ENCODE results near the gene CRAMP1. TPM values are rescaled to one million over a fixed set of nuclear protein-coding genes. Genes with fewer than 3 reads are reported as not detected.
"Not testable (repeated sequence)": the region's sequence is repeated elsewhere in the genome, so short reads cannot be mapped to it uniquely, and the experiment has no call there.

The CRAMP1 gene
- total RNA-seq, 2 experiments from 2014 or later = 23.9 to 25.2 TPM

DNA sequence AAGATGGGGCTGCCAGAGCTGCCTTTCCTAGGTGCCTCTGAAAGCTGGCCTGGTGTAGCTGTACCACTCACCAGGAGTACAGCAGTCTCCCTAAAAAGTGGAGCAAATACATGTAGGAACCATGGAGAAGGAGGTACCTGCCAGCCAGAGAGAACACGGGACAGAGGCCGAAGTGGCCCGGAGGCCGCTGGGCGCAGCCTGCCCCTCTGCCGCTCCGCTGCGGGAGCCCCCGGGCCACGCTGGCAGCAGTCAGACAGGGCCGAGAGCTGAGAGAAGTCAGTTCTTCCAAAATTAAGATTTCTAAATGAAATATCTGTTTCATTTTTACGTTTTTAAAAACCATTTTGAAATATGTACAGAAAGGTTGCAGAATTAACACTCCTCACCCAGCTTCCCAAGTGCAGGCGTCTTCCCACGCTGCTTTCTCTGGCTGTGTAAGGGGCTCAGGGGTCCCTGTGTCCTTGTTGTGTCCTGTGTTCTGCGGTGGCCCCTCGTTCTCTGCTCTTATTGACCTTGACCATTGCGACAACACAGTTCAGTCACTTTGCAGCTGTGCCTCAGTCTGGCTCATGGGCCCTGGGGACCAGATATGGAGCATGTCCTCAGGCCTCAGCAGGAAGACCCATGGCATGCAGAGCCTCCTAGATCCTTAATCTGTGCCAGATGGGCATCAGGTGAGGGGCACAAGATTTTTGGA lies 98.8 kb downstream of the CRAMP1 start:
- DNase-seq (no peak), ATAC-seq (no peak)
- CTCF ChIA-PET = interaction anchor here (2.5 kb wide), 1 partner anchor 13 kb away, joined by 13 read pairs; no protein-coding TSS in a partner anchor
- Mint-ChIP-seq H3K27me3 (ENCODE audit: low read depth) (no peaks in the 10 kb centered on the region), H3K9me3 (ENCODE audit: insufficient read depth) (no peaks in the 10 kb centered on the region), H3K36me3 (ENCODE audit: low read depth) (peaks cover 2% of the 10 kb centered on the region), H3K4me1 (ENCODE audit: low read depth) (peaks cover 29% of the 10 kb centered on the region), H3K4me3 (no peak overlapping the region), H3K27ac (no peak overlapping the region)
- POLR2A ChIA-PET = no interaction called here

DNA sequence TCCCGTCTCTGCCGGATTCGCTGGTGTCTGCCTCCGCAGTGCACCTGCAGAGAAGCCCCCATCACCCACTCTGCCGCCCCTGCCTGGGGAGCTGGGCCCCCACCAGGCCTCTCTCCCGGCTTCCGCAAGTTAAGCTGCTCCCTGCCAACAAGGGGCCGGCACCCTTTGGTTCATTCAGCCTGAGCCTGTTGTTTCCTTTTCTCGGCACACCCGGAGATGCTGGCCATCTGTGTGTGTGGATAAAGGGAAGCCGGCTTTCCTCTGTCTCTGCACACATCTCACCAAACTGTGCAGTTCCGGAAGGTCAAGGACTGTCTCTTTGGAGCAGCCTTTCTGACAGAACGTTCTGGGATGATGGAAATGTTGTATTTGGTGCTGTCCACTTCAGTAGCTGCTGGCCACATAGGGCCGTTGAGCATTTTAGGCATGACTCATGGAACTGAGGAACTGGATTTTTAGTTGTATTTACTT lies 100.7 kb downstream of the CRAMP1 start:
- peaks cover 2% of the 10 kb centered on the region for H3K36me3 Mint-ChIP-seq (ENCODE audit: low read depth)
- H3K27ac Mint-ChIP-seq = no peak overlapping the region
- POLR2A ChIA-PET = interaction anchor here (1.0 kb wide), 1 partner anchor 11 kb away, joined by 3 read pairs; no protein-coding TSS in a partner anchor
- no peak for ATAC-seq
- no peak overlapping the region for H3K4me3 Mint-ChIP-seq
- CTCF ChIA-PET = interaction anchor here (1.4 kb wide), 1 partner anchor 11 kb away, joined by 5 read pairs; no protein-coding TSS in a partner anchor
- peaks cover 22% of the 10 kb centered on the region for H3K4me1 Mint-ChIP-seq (ENCODE audit: low read depth)
- no peak for DNase-seq
- no peaks in the 10 kb centered on the region for H3K27me3 Mint-ChIP-seq (ENCODE audit: low read depth)
- no peaks in the 10 kb centered on the region for H3K9me3 Mint-ChIP-seq (ENCODE audit: insufficient read depth)

DNA sequence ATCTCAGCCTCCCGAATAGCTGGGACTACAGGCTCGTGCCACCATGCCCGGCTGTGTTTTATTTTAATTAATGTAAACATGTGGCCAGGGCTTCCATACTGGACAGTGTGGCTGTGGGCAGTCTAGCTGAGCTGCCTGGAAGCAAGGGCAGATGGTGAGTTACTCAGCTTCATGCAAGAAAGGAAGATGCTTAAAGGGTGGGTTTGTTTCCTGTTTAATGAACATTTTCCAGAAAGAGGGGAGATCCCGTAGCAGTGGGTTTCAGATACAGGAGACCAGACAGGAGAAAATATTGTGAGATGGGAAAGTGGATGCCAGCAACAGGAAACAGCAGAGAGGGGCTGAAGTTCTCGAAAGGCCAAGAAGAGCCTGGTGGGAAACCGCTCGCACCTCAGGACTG lies 101.2 kb downstream of the CRAMP1 start:
- Mint-ChIP-seq H3K4me3 (no peak overlapping the region), H3K9me3 (ENCODE audit: insufficient read depth) (no peaks in the 10 kb centered on the region), H3K4me1 (ENCODE audit: low read depth) (peaks cover 17% of the 10 kb centered on the region), H3K27ac (no peak overlapping the region), H3K27me3 (ENCODE audit: low read depth) (no peaks in the 10 kb centered on the region), H3K36me3 (ENCODE audit: low read depth) (peaks cover 2% of the 10 kb centered on the region)
- ChIA-PET CTCF (interaction anchor here (1.4 kb wide), 1 partner anchor 10 kb away, joined by 5 read pairs; no protein-coding TSS in a partner anchor), POLR2A (interaction anchor here (1.0 kb wide), 1 partner anchor 11 kb away, joined by 3 read pairs; no protein-coding TSS in a partner anchor)
- ATAC-seq (no peak), DNase-seq (no peak)

DNA sequence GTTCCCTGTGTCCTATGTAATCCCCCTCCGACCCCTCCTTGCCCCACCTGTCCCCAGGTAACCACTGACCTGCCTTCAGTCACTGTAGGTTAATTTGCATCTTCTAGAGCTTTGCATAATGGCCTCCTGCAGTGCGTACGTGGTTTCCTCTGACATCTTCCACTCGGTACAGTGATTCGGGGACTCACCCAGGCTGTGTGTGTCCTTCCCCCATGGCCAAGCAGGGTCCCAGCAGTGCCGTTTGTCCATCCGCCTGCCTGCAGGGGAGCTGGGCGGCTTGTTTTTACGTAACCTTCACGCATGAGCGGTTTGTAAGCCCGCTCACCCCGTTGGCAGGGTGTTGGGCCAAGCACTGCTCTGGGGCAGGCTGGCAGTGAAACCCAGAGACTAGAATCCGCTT lies 101.8 kb downstream of the CRAMP1 start:
- Mint-ChIP-seq H3K9me3 (ENCODE audit: insufficient read depth) (no peaks in the 10 kb centered on the region), H3K27ac (no peak overlapping the region), H3K4me3 (no peak overlapping the region), H3K36me3 (ENCODE audit: low read depth) (no peaks in the 10 kb centered on the region), H3K4me1 (ENCODE audit: low read depth) (peaks cover 14% of the 10 kb centered on the region), H3K27me3 (ENCODE audit: low read depth) (no peaks in the 10 kb centered on the region)
- DNase-seq (no peak), ATAC-seq (no peak)
- POLR2A ChIA-PET = interaction anchor here (1.0 kb wide), 1 partner anchor 10 kb away, joined by 3 read pairs; no protein-coding TSS in a partner anchor
- CTCF ChIA-PET = interaction anchor here (0.8 kb wide), 1 partner anchor 10 kb away, joined by 4 read pairs; no protein-coding TSS in a partner anchor

DNA sequence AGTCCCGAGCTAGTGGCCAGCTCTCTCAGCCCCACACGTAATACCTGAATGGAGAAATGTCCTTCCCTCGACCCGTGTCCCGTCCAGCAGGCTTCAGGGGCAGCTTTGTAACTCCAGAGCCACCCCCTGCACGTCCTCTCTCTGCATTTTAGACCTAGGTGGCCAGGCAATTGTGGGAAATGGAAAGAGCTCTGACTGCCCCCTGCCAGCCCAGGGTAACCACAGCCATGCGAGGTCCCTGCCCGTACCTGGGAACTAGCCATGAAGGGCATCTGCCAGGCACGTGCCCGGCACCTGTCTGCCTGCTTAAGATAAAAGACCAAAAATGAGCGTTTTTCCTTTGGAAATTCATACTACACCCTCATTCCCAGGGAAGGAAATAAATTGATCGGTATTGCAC lies 103.1 kb downstream of the CRAMP1 start:
- ATAC-seq (no peak), DNase-seq (no peak)
- no peaks in the 10 kb centered on the region for H3K27me3 Mint-ChIP-seq (ENCODE audit: low read depth)
- H3K4me3 Mint-ChIP-seq = no peak overlapping the region
- peaks cover 19% of the 10 kb centered on the region for H3K4me1 Mint-ChIP-seq (ENCODE audit: low read depth)
- H3K27ac Mint-ChIP-seq = no peak overlapping the region
- H3K36me3 Mint-ChIP-seq (ENCODE audit: low read depth) = no peaks in the 10 kb centered on the region
- POLR2A ChIA-PET = no interaction called here
- CTCF ChIA-PET = interaction anchor here (0.5 kb wide), 1 partner anchor 33 kb away, joined by 3 read pairs; no protein-coding TSS in a partner anchor
- H3K9me3 Mint-ChIP-seq (ENCODE audit: insufficient read depth) = no peaks in the 10 kb centered on the region

DNA sequence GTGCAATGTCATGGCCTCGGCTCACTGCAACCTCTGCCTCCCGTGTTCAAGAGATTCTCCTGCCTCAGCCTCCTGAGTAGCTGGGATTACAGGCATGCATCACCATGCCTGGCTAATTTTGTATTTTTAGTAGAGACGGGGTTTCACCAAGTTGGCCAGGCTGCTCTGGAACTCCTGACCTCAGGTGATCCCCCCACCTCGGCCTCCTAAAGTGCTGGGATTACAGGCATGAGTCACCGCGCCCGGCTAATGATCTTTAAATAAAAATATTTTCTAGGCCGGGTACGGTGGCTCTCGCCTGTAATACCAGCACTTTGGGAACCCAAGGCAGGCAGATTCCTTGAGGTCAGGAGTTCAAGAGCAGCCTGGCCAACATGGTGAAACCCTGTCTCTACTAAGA lies 106.1 kb downstream of the CRAMP1 start:
- H3K27me3 Mint-ChIP-seq (ENCODE audit: low read depth); POLR2A ChIA-PET; H3K9me3 Mint-ChIP-seq (ENCODE audit: insufficient read depth); DNase-seq; H3K4me3 Mint-ChIP-seq; H3K27ac Mint-ChIP-seq; ATAC-seq; H3K36me3 Mint-ChIP-seq (ENCODE audit: low read depth); CTCF ChIA-PET: not testable (repeated sequence)
- peaks cover 38% of the 10 kb centered on the region for H3K4me1 Mint-ChIP-seq (ENCODE audit: low read depth)

DNA sequence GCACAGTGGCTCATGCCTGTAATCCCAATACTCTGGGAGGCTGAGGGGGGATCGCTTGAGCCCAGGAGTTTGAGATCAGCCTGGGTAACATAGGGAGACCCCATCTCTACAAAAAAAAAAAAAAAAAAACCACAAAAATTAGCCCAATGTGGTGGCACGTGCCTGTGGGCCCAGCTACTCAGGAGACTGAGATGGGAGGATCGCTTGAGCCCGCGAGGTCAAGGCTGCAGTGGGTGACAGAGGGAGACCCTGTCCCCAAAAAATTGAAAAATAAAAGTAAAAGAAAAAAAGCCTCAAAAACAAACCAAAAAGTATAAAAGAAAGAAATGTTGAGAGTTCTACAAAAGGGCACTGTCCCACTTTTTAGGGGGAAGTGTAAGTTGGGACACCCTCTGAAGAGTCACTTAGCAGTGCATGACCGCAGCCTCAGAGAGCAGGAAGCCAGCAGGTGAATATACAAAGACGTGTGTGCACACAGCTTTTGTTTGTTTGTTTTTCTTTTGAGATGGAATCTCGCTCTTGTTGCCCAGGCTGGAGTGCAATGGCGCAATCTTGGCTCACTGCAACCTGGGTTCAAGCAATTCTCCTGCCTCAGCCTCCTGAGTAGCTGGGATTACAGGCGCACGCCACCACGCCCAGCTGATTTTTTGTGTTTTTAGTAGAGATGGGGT lies 107.5 kb downstream of the CRAMP1 start:
- POLR2A ChIA-PET; H3K4me3 Mint-ChIP-seq; ATAC-seq; H3K9me3 Mint-ChIP-seq (ENCODE audit: insufficient read depth); H3K27me3 Mint-ChIP-seq (ENCODE audit: low read depth); H3K36me3 Mint-ChIP-seq (ENCODE audit: low read depth); CTCF ChIA-PET: not testable (repeated sequence)
- DNase-seq = peak; percentile 40
- peak overlapping the region; percentile 11 for H3K27ac Mint-ChIP-seq
- peaks cover 43% of the 10 kb centered on the region for H3K4me1 Mint-ChIP-seq (ENCODE audit: low read depth)

DNA sequence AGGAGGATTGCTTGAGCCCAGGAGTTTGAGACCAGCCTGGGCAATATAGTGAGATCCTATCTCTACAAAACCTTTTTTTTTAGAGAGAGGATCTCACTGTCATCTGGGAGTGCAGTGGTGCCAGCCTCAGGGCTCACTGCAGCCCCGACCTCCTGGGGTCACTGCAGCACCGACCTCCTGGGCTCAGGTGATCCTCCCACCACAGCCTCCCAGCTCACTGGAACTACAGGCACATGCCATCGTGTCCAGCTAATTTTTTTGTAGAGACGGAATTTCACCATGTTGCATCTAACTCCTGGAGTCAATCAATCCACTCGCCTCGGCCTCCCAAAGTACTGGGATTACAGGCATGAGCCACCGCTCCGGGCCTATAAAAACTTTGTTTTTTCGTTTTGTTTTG lies 109.2 kb downstream of the CRAMP1 start:
- Mint-ChIP-seq H3K36me3 (ENCODE audit: low read depth) (peaks cover 5% of the 10 kb centered on the region), H3K4me1 (ENCODE audit: low read depth) (peaks cover 43% of the 10 kb centered on the region), H3K27ac (no peak overlapping the region), H3K27me3 (ENCODE audit: low read depth) (no peaks in the 10 kb centered on the region), H3K9me3 (ENCODE audit: insufficient read depth) (no peaks in the 10 kb centered on the region), H3K4me3 (no peak overlapping the region)
- ChIA-PET CTCF (no interaction called here), POLR2A (no interaction called here)
- ATAC-seq (no peak), DNase-seq (no peak)

DNA sequence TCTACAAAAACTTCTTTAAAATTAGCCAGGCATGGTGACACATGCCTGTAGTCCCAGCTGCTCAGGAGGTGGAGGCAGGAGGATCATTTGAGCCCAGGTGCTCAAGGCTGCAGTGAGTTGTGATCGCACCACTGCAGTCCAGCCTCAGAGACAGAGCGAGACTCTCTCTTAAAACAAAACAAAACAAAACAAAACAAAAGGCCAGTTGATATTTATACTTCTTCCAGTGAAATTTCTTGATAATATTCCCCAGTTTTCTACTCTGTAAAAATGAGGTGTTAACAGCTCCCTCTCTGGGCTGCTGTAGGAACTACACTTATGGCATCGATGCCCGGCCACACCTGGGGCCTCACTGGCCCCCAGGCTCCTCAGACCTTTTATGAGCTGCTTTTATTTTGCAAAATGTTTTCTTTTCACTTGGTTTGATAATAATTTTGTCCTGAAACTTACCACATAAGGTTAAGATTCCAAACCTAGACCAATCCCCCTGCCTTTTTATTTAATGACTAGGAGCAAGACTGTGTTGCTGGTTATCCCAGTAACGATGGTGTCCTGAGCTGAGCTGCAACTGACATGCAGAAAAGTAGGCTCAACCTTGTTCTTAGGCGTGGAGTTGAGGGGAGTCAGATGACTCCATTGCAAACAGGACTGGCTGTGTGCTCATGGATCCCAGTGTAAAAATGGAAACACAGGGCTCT lies 111.4 kb downstream of the CRAMP1 start:
- Mint-ChIP-seq H3K36me3 (ENCODE audit: low read depth) (peaks cover 5% of the 10 kb centered on the region), H3K9me3 (ENCODE audit: insufficient read depth) (no peaks in the 10 kb centered on the region), H3K27ac (peak overlapping the region; percentile 48), H3K4me1 (ENCODE audit: low read depth) (peaks cover 43% of the 10 kb centered on the region), H3K4me3 (no peak overlapping the region), H3K27me3 (ENCODE audit: low read depth) (no peaks in the 10 kb centered on the region)
- CTCF ChIA-PET = interaction anchor here (0.8 to 2.2 kb wide), 12 partner anchors 9 to 360 kb away, joined by 3 to 13 read pairs (median 4); no protein-coding TSS in a partner anchor
- ATAC-seq (peak; percentile 43), DNase-seq (peak; percentile 57)
- POLR2A ChIA-PET = interaction anchor here (0.5 to 0.6 kb wide), 2 partner anchors 10 to 190 kb away, joined by 3 read pairs; no protein-coding TSS in a partner anchor

DNA sequence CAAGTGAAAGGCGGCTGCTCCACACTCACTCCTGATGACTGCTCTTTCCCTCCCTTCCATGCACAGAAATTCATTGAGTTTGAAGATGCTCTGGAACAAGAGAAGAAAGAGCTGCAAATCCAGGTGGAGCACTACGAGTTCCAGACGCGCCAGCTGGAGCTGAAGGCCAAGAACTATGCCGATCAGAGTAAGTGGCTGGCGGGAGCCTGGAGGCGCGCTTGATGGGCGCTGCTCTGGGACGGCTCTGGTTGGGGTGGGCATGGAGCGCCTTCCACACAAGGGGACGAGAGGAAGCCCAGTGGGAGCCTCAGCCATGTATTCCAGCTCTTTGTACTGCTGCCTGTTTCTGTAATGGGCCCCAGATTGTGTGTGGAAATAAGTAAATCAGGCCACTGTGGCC lies 112.3 kb downstream of the CRAMP1 start:
- H3K27me3 Mint-ChIP-seq (ENCODE audit: low read depth) = no peaks in the 10 kb centered on the region
- no peak for DNase-seq
- peaks cover 9% of the 10 kb centered on the region for H3K36me3 Mint-ChIP-seq (ENCODE audit: low read depth)
- ChIA-PET POLR2A (interaction anchor here (0.6 to 0.9 kb wide), 2 partner anchors 11 to 18 kb away, joined by 3 to 4 read pairs; partner anchors contain the start of gene MAPK8IP3), CTCF (interaction anchor here (1.5 to 2.2 kb wide), 2 partner anchors 14 to 361 kb away, joined by 6 to 13 read pairs; no protein-coding TSS in a partner anchor)
- no peak for ATAC-seq
- no peak overlapping the region for H3K4me3 Mint-ChIP-seq
- H3K27ac Mint-ChIP-seq = no peak overlapping the region
- peaks cover 34% of the 10 kb centered on the region for H3K4me1 Mint-ChIP-seq (ENCODE audit: low read depth)
- H3K9me3 Mint-ChIP-seq (ENCODE audit: insufficient read depth) = no peaks in the 10 kb centered on the region

DNA sequence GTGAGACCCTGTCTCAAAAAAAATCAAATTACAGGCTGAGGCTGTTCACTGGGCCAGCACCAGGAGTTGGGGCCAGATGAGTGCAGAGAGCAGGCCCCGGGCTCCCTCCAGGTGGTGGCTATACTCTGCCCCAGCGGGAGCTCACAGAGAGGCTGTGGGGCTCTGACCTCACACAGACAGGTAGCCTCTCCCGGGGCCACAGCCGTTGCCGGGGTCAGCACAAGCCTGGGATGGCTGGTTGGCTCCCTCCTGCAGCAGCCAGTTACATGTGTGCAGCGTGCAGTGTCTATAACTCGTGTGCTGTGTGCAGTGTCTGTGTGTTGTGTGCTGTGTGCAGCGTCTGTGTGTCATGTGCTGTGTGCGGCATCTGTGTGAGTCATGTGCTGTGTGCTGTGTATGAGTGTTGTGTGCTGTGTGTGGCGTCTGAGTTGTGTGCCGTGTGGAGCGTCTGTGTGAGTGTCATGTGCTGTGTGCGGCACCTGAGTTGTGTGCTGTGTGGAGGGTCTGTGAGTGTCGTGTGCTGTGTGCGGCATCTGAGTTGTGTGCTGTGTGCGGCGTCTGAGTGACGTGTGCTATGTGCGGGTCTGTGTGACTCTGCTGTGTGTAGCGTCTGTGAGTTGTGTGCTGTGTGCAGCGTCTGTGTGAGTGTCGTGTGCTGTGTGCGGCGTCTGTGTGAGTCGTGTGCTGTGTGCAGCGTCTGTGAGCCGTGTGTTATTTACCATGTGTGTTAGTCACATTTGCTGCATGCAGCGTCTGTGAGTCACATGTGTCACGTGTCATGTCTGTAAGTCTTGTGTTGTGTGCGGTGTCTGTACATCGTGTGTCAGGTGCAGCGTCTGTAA lies 114.7 kb downstream of the CRAMP1 start:
- Mint-ChIP-seq H3K27ac (peak overlapping the region; percentile 3), H3K4me3 (no peak overlapping the region), H3K4me1 (ENCODE audit: low read depth) (peaks cover 18% of the 10 kb centered on the region), H3K9me3 (ENCODE audit: insufficient read depth) (no peaks in the 10 kb centered on the region), H3K27me3 (ENCODE audit: low read depth) (no peaks in the 10 kb centered on the region), H3K36me3 (ENCODE audit: low read depth) (peaks cover 12% of the 10 kb centered on the region)
- DNase-seq (no peak), ATAC-seq (no peak)
- CTCF ChIA-PET = no interaction called here
- POLR2A ChIA-PET = no interaction called here
